Right lobe of liver (tissue), 6 donors: ENCODE results near the gene EIF3B. TPM values are rescaled to one million over a fixed set of nuclear protein-coding genes. Genes with fewer than 3 reads are reported as not detected.
"Not testable (repeated sequence)": the region's sequence is repeated elsewhere in the genome, so short reads cannot be mapped to it uniquely, and the experiment has no call there.

Source experiments
- ATAC-seq, 4 donors: fragments of 200-7000 bp; cut with Tn5 transposase; one replicate each; pipeline ENCODE4 v1.9.1; 2020; ENCODE audit warnings: mild to moderate bottlenecking in 4 of 4, moderate library complexity in 4 of 4
- DNase-seq, 3 donors: peaks; one replicate each; pipeline ENCODE4 v3.0.0-alpha.2; 2020
- H3K27ac ChIP-seq, 3 donors: fragments of 200-600 bp; one replicate each; pipeline ENCODE4 v1.8.0; 2022
- H3K27me3 ChIP-seq, 2 donors: fragments of 200-600 bp; one replicate each; pipeline ENCODE4 v1.8.0; 2022
- H3K36me3 ChIP-seq, 4 donors: fragments of 200-600 bp; sonication (generic) in 1 of 4; one replicate each; pipeline versions ENCODE4 v1.5.1 to v1.8.0; 2017 to 2022; ENCODE audit warnings: control low read depth in 1 of 4
- H3K4me1 ChIP-seq, 4 donors: fragments of 200-600 bp; sonication (generic) in 1 of 4; one replicate each; pipeline versions ENCODE4 v1.5.1 to v1.8.0; 2017 to 2022; ENCODE audit warnings: control low read depth in 1 of 4
- H3K4me3 ChIP-seq, 3 donors: fragments of 200-600 bp; one replicate each; pipeline ENCODE4 v1.8.0; 2022
- H3K9me3 ChIP-seq, 4 donors: fragments of 200-600 bp; sonication (generic) in 1 of 4; one replicate each; pipeline versions ENCODE4 v1.5.1 to v1.8.0; 2017 to 2022; ENCODE audit warnings: control low read depth in 1 of 4
- CTCF ChIP-seq, 4 donors: fragments of 200-600 bp in 3 of 4; fragments of 450-650 bp in 1 of 4; IDR thresholded peaks; one replicate each; pipeline versions ENCODE4 v1.5.1 to v1.8.0; 2016 to 2022; ENCODE audit warnings: antibody characterized with exemption in 4 of 4, mild to moderate bottlenecking in 2 of 4
- POLR2A ChIP-seq: fragments of 450-650 bp; IDR thresholded peaks from one replicate; pipeline ENCODE4 v1.6.1; 2017; ENCODE audit warnings: antibody characterized with exemption, mild to moderate bottlenecking
- WGBS: methylation state at CpG from one replicate; pipeline ENCODE4 v1.1.6; 2018; ENCODE audit warnings: low coverage, low lambda C conversion rate; ENCODE audit not compliant: insufficient coverage; ENCODE audit errors: missing lambda C conversion rate; 5-methylcytosine and 5-hydroxymethylcytosine counted together
- intact Hi-C, 2 donors: fragments of 100-400 bp; cut with DNase I; formaldehyde crosslinking; loops; one replicate each; pipeline versions ENCODE4 v1.11.2 to v1.14.1; 2022
- total RNA-seq, 6 experiments: library from RNA; depleted of rRNA in 2 of 6; stranded (reverse); fragments of >200 nt in 2 of 6; fragmentation: NEBNext Ultra II Directional in 3 of 6; extraction: Animal tissue kit (Norgen Biotek cat#: 25700) in 3 of 6; gene quantifications; one replicate each; pipeline versions ENCODE4 v1.1.0 to v1.2.4, GENCODE V29; 2016 to 2023
- donor health status: DM: no; HTN: yes; CAD: no.
- donor health status: DM: no; HTN: no; CAD: no.
- donor health status: DM: no; HTN: no; CAD: no.
- donor health status: DM: no; HTN: yes; CAD: no.
- donor health status: DM: no; HTN: yes; CAD: no.

EIF3B gene
- total RNA-seq, 6 experiments from 2014 or later: 61.6 to 93.3 (median 68.3) TPM

GRCh38 chr7:2416063-2416462, 61.4 kb downstream of the EIF3B start:
- Histone ChIP-seq H3K9me3 (no peaks in the 10 kb centered on the region), H3K4me1 (peaks cover 0 to 8% (median 3%) of the 10 kb centered on the region in 4 donors), H3K27me3 (no peaks in the 10 kb centered on the region), H3K27ac (no peak overlapping the region), H3K36me3 (no peaks in the 10 kb centered on the region), H3K4me3 (no peak overlapping the region)
- DNase-seq (no peak), ATAC-seq (no peak)
- intact Hi-C loops: no loop called here
- 51% methylated on average over 5 of the region's 5 CpGs for WGBS
- TF ChIP-seq POLR2A: no peak
- no peak for TF ChIP-seq CTCF (IDR thresholded peaks at IDR 0.05)

- no peak for TF ChIP-seq POLR2A
- no peak for TF ChIP-seq CTCF (IDR thresholded peaks at IDR 0.05)
- DNase-seq (no peak), ATAC-seq (no peak)
- H3K9me3 ChIP-seq: no peaks in the 10 kb centered on the region
- no peak overlapping the region for H3K27ac ChIP-seq
- no peaks in the 10 kb centered on the region for H3K27me3 ChIP-seq
- WGBS: 91% methylated on average over 6 of the region's 6 CpGs
- no peak overlapping the region for H3K4me3 ChIP-seq
- peaks cover 0 to 8% (median 3%) of the 10 kb centered on the region in 4 donors for H3K4me1 ChIP-seq
- intact Hi-C loops: no loop called here
- no peaks in the 10 kb centered on the region for H3K36me3 ChIP-seq
These were observed 62.0 kb downstream of the EIF3B start for GRCh38 chr7:2416650-2417049.

- H3K36me3 ChIP-seq, intact Hi-C loops, H3K4me1 ChIP-seq, H3K4me3 ChIP-seq, H3K27me3 ChIP-seq, H3K9me3 ChIP-seq, DNase-seq, ATAC-seq, H3K27ac ChIP-seq: not testable (repeated sequence)
- WGBS: 100% methylated on average over 3 of the region's 3 CpGs
These were observed 62.6 kb downstream of the EIF3B start for GRCh38 chr7:2417178-2417577.

GRCh38 chr7:2417981-2418481, 63.4 kb downstream of the EIF3B start:
- peak in 1 of 3 donors; percentile 57 for DNase-seq
- 40% methylated on average over 12 of the region's 15 CpGs for WGBS
- peak; percentile 48 to 90 (median 55) for ATAC-seq
- Histone ChIP-seq H3K4me3 (no peak overlapping the region), H3K27ac (no peak overlapping the region), H3K9me3 (no peaks in the 10 kb centered on the region), H3K27me3 (no peaks in the 10 kb centered on the region), H3K4me1 (no peaks in the 10 kb centered on the region), H3K36me3 (no peaks in the 10 kb centered on the region)
- intact Hi-C loops: no loop called here
- no peak for TF ChIP-seq CTCF (IDR thresholded peaks at IDR 0.05)
- no peak for TF ChIP-seq POLR2A

- WGBS: 91% methylated on average over 7 of the region's 7 CpGs
- H3K36me3 ChIP-seq: no peaks in the 10 kb centered on the region
- no peak for ATAC-seq
- no peak for DNase-seq
- H3K4me3 ChIP-seq: no peak overlapping the region
- no peaks in the 10 kb centered on the region for H3K27me3 ChIP-seq
- no peaks in the 10 kb centered on the region for H3K4me1 ChIP-seq
- intact Hi-C loops: no loop called here
- no peak overlapping the region for H3K27ac ChIP-seq
- TF ChIP-seq CTCF (IDR thresholded peaks at IDR 0.05) (no peak), POLR2A (no peak)
- no peaks in the 10 kb centered on the region for H3K9me3 ChIP-seq
These were observed 65.7 kb downstream of the EIF3B start for GRCh38 chr7:2420216-2420933.
